Measurements from ENCODE around the gene PHF2. TPM values are rescaled to one million over a fixed set of nuclear protein-coding genes. Genes with fewer than 3 reads are reported as not detected.

PHF2 gene
- total RNA-seq, 4 donors from 2014 or later = 22.6 to 40.2 (median 28.4) TPM

GRCh38 chr9:93594041-93594756 is 17.8 kb downstream of the PHF2 start:
- no peaks in the 10 kb centered on the region for H3K36me3 ChIP-seq
- H3K27ac ChIP-seq = no peak overlapping the region
- H3K4me3 ChIP-seq = no peak overlapping the region
- no peak for TF ChIP-seq EP300 (IDR thresholded peaks at IDR 0.05)
- no peak for TF ChIP-seq POLR2A (IDR thresholded peaks at IDR 0.05)
- no peak for TF ChIP-seq POLR2AphosphoS5 (IDR thresholded peaks at IDR 0.05)
- no peak for TF ChIP-seq CTCF (IDR thresholded peaks at IDR 0.05)
- WGBS = 33% methylated on average over 3 of the region's 9 CpGs
- DNase-seq (ENCODE audit: low spot score in 2 of 2) = peak; percentile 66 to 74
- no peaks in the 10 kb centered on the region for H3K9me3 ChIP-seq
- no peaks in the 10 kb centered on the region for H3K27me3 ChIP-seq
- peaks cover 61% of the 10 kb centered on the region for H3K4me1 ChIP-seq

GRCh38 chr9:93595461-93595860 is 19.1 kb downstream of the PHF2 start:
- Histone ChIP-seq H3K4me3 (no peak overlapping the region), H3K4me1 (peaks cover 62% of the 10 kb centered on the region), H3K36me3 (no peaks in the 10 kb centered on the region), H3K9me3 (no peaks in the 10 kb centered on the region), H3K27me3 (no peaks in the 10 kb centered on the region), H3K27ac (no peak overlapping the region)
- TF ChIP-seq POLR2AphosphoS5 (IDR thresholded peaks at IDR 0.05) (no peak), POLR2A (IDR thresholded peaks at IDR 0.05) (no peak)
- DNase-seq (ENCODE audit: low spot score in 2 of 2) = peak; percentile 26 to 28
- 94% methylated on average over 5 of the region's 5 CpGs for WGBS

- H3K4me3 ChIP-seq = no peak overlapping the region
- 73% methylated on average over 5 of the region's 5 CpGs for whole genome bisulfite sequencing
- no peaks in the 10 kb centered on the region for H3K9me3 ChIP-seq
- no peak for TF ChIP-seq EP300 (IDR thresholded peaks at IDR 0.05)
- no peak for TF ChIP-seq POLR2A (IDR thresholded peaks at IDR 0.05)
- TF ChIP-seq CTCF (IDR thresholded peaks at IDR 0.05) = no peak
- no peak for TF ChIP-seq POLR2AphosphoS5 (IDR thresholded peaks at IDR 0.05)
- no peaks in the 10 kb centered on the region for H3K36me3 ChIP-seq
- DNase-seq (ENCODE audit: low spot score in 2 of 2) = peak; percentile 40 to 61
- no peaks in the 10 kb centered on the region for H3K27me3 ChIP-seq
- H3K4me1 ChIP-seq = peaks cover 63% of the 10 kb centered on the region
- no peak overlapping the region for H3K27ac ChIP-seq
These were observed 19.5 kb downstream of the PHF2 start for GRCh38 chr9:93595861-93596365.

GRCh38 chr9:93596399-93596798 is 20.0 kb downstream of the PHF2 start:
- peak; percentile 29 to 56 for DNase-seq (ENCODE audit: low spot score in 2 of 2)
- Histone ChIP-seq H3K4me3 (no peak overlapping the region), H3K27ac (no peak overlapping the region), H3K27me3 (no peaks in the 10 kb centered on the region), H3K9me3 (no peaks in the 10 kb centered on the region), H3K4me1 (peaks cover 63% of the 10 kb centered on the region), H3K36me3 (no peaks in the 10 kb centered on the region)
- 55% methylated on average over 4 of the region's 4 CpGs for WGBS
- TF ChIP-seq POLR2A (IDR thresholded peaks at IDR 0.05) (no peak), CTCF (IDR thresholded peaks at IDR 0.05) (no peak), POLR2AphosphoS5 (IDR thresholded peaks at IDR 0.05) (no peak), EP300 (IDR thresholded peaks at IDR 0.05) (no peak)

GRCh38 chr9:93597142-93597706 is 20.8 kb downstream of the PHF2 start:
- peaks cover 56% of the 10 kb centered on the region for H3K4me1 ChIP-seq
- WGBS = 98% methylated on average over 6 of the region's 6 CpGs
- peak; percentile 49 to 53 for DNase-seq (ENCODE audit: low spot score in 2 of 2)

More at GRCh38 chr9:93597142-93597706, 20.8 kb downstream of the PHF2 start:
- Histone ChIP-seq H3K36me3 (no peaks in the 10 kb centered on the region), H3K4me3 (no peak overlapping the region), H3K27me3 (no peaks in the 10 kb centered on the region), H3K9me3 (no peaks in the 10 kb centered on the region), H3K27ac (no peak overlapping the region)
- TF ChIP-seq EP300 (IDR thresholded peaks at IDR 0.05) (no peak), POLR2A (IDR thresholded peaks at IDR 0.05) (no peak), CTCF (IDR thresholded peaks at IDR 0.05) (no peak), POLR2AphosphoS5 (IDR thresholded peaks at IDR 0.05) (no peak)

Data from suprapubic skin (tissue), 4 donors.